Heart left ventricle (tissue), 13 donors: ENCODE measurements around the gene CSMD2.

ENCODE experiments used
- CTCF ChIP-seq, 12 donors: fragments of 200-600 bp; sonication (generic) in 4 of 12; IDR thresholded peaks; one replicate each; pipeline versions ENCODE4 v1.5.0 to v1.8.0; 2018 to 2022; ENCODE audit warnings: antibody characterized with exemption in 12 of 12, mild to moderate bottlenecking in 5 of 12
- POLR2A ChIP-seq, 2 donors: fragments of 450-650 bp; IDR thresholded peaks; one replicate each; pipeline ENCODE4 v1.6.1; 2017; ENCODE audit warnings: antibody characterized with exemption in 2 of 2, mild to moderate bottlenecking in 2 of 2, moderate library complexity in 2 of 2
- donor health status: ischemic (EF 13 %, LVEDD 7.1; RV severe dilation, severe dysfunction).
- donor health status: DM: no; HTN: yes; CAD: no.
- donor health status: DM: no; HTN: no; CAD: no.
- donor health status: ischemic (EF 25% LVEDD 6.9; RV normal size, moderate dysfunction).
- donor health status: ischemic (EF 25% LVEDD 5.7; RV mildly dilated, moderate dysfunction).
- donor health status: ischemic (EF 35%, LVEDD 5.7; RV mildly dilated, moderate dysfunction).
- donor health status: nonischemic (EF 11% LVEDD 7.7; RV severe dilation, severe dysfunction).
- donor health status: DM: yes; HTN: yes; CAD: no.
- donor health status: PGD.
- donor health status: ischemic (EF 29% LVEDD 5.4; RV normal size, mild dysfunction).
- donor health status: nonischemic (EF 23%, LVEDD 6.1; RV moderate dilation, normal function).

- no peak for TF ChIP-seq POLR2A (IDR thresholded peaks at IDR 0.05)
- TF ChIP-seq CTCF (IDR thresholded peaks at IDR 0.05) = no peak
Measured at GRCh38 chr1:34140011-34140676, 24.9 kb downstream of the CSMD2 start.
